Measurements from ENCODE around the gene DOCK2.

Gene DOCK2

DNA sequence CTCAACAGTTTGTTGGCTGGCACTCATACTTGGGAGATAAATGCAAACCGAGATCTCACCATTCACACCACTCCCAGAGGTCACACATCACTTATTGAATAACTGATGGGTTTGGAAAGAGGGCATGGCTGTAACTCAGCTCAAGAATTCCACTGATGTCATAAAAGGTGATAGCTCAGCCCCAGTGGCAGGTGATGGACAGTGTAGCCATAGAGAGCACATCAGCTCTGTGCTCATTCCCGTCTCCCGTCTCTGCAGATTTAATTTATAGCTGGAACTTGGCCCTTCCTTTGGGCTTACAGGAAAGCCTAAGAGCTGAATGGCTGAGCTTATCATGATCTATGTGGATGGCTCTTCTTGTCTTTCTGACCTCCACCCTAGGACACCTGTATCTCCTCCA is 283.4 kb downstream of the DOCK2 start:
- Mint-ChIP-seq H3K27ac (no peak overlapping the region), H3K27me3 (ENCODE audit: low read depth, poor library complexity) (peaks cover 5% of the 10 kb centered on the region), H3K36me3 (ENCODE audit: low read depth) (no peaks in the 10 kb centered on the region), H3K4me1 (peaks cover 17% of the 10 kb centered on the region), H3K4me3 (no peak overlapping the region), H3K9me3 (no peaks in the 10 kb centered on the region)
- TF ChIP-seq, protein P1, sequence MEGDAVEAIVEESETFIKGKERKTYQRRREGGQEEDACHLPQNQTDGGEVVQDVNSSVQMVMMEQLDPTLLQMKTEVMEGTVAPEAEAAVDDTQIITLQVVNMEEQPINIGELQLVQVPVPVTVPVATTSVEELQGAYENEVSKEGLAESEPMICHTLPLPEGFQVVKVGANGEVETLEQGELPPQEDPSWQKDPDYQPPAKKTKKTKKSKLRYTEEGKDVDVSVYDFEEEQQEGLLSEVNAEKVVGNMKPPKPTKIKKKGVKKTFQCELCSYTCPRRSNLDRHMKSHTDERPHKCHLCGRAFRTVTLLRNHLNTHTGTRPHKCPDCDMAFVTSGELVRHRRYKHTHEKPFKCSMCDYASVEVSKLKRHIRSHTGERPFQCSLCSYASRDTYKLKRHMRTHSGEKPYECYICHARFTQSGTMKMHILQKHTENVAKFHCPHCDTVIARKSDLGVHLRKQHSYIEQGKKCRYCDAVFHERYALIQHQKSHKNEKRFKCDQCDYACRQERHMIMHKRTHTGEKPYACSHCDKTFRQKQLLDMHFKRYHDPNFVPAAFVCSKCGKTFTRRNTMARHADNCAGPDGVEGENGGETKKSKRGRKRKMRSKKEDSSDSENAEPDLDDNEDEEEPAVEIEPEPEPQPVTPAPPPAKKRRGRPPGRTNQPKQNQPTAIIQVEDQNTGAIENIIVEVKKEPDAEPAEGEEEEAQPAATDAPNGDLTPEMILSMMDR (IDR thresholded peaks at IDR 0.05) = no peak
- DNase-seq = no peak

- Mint-ChIP-seq H3K4me3 (no peak overlapping the region), H3K9me3 (no peaks in the 10 kb centered on the region), H3K27me3 (ENCODE audit: low read depth, poor library complexity) (peaks cover 5% of the 10 kb centered on the region), H3K27ac (no peak overlapping the region), H3K36me3 (ENCODE audit: low read depth) (no peaks in the 10 kb centered on the region), H3K4me1 (peaks cover 17% of the 10 kb centered on the region)
- DNase-seq = no peak
- TF ChIP-seq, protein P1 (IDR thresholded peaks at IDR 0.05) = no peak
Observed at GRCh38 chr5:169921384-169921783, 284.3 kb downstream of the DOCK2 start.

DNA sequence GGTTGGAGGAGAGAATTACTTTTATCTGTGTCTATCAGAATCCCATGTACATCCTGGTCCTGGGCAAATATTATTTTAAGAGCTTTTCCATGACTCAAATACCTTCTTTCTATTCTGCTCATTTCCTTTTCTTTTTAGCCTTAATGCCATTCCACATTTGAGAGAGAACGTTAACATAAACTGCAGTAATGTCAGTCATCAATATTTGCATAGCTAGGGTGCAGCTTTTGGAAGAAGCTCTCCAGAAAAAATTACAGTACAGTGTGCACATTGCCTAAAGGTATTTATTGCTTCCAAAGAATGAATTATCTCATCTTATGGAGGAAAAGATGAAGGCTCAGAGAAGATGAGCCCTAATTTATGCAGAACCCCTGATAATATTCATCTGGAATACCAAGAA is 284.9 kb downstream of the DOCK2 start:
- DNase-seq = no peak
- Mint-ChIP-seq H3K36me3 (ENCODE audit: low read depth) (no peaks in the 10 kb centered on the region), H3K4me3 (no peak overlapping the region), H3K27me3 (ENCODE audit: low read depth, poor library complexity) (peaks cover 5% of the 10 kb centered on the region), H3K9me3 (no peaks in the 10 kb centered on the region), H3K27ac (no peak overlapping the region), H3K4me1 (peaks cover 17% of the 10 kb centered on the region)
- TF ChIP-seq, protein P1 (IDR thresholded peaks at IDR 0.05) = no peak

DNA sequence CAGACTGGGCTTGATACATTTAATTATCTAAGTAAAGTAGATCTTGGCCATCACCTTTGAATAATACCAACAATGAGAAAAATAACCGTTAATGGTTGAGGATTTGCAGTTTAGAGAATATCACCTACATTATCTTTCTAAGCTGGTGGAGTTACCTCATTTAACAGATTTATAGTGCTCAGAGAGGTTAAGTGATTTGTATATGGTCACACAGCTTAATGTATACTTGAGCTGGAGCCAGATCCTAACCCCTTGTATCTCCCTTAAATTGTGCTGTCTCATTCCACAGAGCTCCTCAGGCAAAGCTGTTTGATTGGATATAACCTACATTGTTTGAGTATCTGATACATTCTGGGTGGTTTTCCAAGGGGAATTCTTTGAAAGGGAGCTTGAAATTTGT is 285.4 kb downstream of the DOCK2 start:
- Mint-ChIP-seq H3K27me3 (ENCODE audit: low read depth, poor library complexity) (peaks cover 5% of the 10 kb centered on the region), H3K9me3 (no peaks in the 10 kb centered on the region), H3K4me1 (peaks cover 17% of the 10 kb centered on the region), H3K4me3 (no peak overlapping the region), H3K36me3 (ENCODE audit: low read depth) (no peaks in the 10 kb centered on the region), H3K27ac (no peak overlapping the region)
- TF ChIP-seq, protein P1 (IDR thresholded peaks at IDR 0.05) = no peak
- DNase-seq = no peak

GRCh38 chr5:169923988-169924387 is 286.9 kb downstream of the DOCK2 start:
- Mint-ChIP-seq H3K27ac (no peak overlapping the region), H3K4me1 (peaks cover 17% of the 10 kb centered on the region), H3K9me3 (no peaks in the 10 kb centered on the region), H3K4me3 (no peak overlapping the region), H3K36me3 (ENCODE audit: low read depth) (no peaks in the 10 kb centered on the region), H3K27me3 (ENCODE audit: low read depth, poor library complexity) (peaks cover 5% of the 10 kb centered on the region)
- TF ChIP-seq, protein P1 (IDR thresholded peaks at IDR 0.05) = no peak
- peak; percentile 21 for DNase-seq

DNA sequence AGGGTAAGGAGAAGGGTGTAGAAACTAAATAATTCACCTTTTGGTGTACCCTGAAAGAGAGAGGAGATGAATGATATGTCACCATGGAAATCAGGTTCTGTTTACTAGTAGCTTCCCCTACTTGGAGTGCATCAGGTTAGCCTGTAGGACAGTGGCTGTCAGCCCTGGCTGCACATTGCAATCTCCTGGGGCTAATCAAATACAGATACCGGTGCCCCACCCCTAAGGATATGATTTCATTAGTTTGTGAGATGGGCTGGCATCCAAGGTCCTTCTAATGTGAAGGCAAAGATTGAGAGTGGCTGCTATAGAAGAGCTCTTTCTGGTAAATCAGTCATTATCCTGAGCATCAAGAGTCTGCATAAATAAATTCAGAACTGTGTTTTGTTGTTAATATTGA is 296.1 kb downstream of the DOCK2 start:
- no peak overlapping the region for H3K4me3 Mint-ChIP-seq
- H3K9me3 Mint-ChIP-seq = no peaks in the 10 kb centered on the region
- H3K36me3 Mint-ChIP-seq (ENCODE audit: low read depth) = no peaks in the 10 kb centered on the region
- H3K4me1 Mint-ChIP-seq = no peaks in the 10 kb centered on the region
- TF ChIP-seq, protein P1 (IDR thresholded peaks at IDR 0.05) = no peak
- peaks cover 28% of the 10 kb centered on the region for H3K27me3 Mint-ChIP-seq (ENCODE audit: low read depth, poor library complexity)
- DNase-seq = no peak
- H3K27ac Mint-ChIP-seq = no peak overlapping the region

Data from nephron progenitor cell (in vitro differentiated cells).